GM21528 (cell line): ENCODE results near the gene DMD.
"Not testable (repeated sequence)": the region's sequence is repeated elsewhere in the genome, so short reads cannot be mapped to it uniquely, and the experiment has no call there.

Experiments used
- ATAC-seq: cut with Tn5 transposase; IDR thresholded peaks from one replicate; pipeline ENCODE4 v1.9.1; 2021; ENCODE audit warnings: mild to moderate bottlenecking, moderate library complexity; ENCODE audit not compliant: unreplicated experiment, low FRiP score

DMD gene

DNA sequence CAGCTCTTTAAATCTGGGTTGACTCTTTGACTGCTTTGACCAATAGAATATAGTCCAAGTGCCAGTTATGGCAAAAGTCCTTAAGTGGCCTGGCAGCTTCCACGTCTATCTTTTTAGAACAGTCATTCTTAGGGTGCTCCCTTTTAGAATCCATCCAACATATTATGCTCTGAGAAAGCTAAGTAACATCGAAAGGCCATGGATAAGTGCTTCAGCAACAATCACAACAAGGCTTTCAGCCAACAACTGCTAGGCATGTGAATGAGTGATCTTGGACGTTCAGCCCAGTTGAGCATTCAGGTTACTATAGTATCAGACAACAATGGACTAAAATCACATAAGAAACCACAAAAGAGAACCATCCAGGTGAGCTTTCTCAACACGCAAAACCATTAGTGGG, 818.7 kb downstream of the DMD start:
- ATAC-seq, result no peak

DNA sequence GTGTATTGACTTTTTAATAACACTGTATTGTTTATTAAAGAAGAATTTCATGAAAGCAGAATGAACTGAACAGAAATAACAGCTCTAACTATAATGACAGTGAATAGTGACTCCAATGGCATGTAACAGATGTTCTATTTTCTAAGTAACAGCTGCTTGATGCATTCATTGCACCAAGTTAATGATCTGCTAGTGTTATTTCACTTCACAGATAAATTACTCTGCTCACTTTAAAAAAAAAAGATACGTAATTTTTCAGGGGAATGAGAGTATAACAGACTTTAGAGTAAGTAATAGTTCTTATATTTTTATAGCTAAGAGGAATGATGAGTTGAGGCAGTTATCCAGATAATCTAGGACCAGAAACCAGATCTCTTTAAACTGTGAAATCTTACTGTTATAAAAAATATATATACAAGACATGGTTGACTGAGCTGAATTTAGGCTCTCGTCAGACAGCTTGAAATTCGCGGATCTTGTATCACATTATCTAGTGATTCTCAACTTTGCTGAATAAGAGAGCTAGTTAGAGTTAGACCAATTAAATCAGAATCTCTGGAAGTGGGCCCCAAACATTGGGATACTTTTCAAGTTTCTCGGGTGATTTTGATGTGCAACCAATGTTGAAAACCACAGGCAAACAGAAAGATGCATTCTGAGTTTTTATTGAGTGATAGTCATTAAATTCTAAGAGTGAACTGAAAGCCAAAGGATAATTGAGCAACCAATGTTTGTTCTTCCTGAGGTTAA, 840.7 kb downstream of the DMD start:
- ATAC-seq, result no peak

DNA sequence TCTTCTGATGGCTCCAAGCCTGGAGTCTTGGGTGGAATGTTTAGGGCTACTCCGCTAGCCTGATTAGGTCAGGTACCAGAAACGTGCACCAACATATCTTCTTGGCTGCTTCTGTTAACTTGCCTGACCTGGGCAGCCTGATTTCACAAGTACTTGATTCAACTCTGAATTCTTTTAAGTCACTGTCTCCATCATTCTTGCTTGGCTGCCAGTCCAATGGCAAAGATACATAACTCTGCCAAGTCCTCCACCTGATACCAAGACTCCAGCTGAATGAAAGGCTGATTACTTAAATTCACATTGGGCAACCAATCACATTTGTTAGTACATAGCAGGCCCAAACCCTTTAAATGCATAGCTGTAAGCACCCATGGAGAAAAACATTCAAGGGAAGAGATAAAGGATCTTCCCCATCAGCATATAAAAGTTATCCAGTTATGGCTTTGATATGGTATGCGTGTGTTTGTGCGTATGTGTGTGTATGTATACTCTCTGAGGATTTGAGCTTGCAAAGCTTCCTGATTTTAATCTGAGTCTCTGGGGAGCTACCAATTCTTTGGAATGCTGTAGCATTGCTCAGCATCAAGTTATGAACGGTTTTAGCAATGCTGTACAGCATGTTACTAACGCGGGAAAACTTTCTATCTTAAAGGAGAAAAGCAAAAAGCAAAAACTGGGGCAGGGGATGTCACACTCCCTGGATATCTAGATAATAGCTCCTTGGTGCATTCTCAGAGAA, 917.2 kb downstream of the DMD start:
- ATAC-seq, result no peak

DNA sequence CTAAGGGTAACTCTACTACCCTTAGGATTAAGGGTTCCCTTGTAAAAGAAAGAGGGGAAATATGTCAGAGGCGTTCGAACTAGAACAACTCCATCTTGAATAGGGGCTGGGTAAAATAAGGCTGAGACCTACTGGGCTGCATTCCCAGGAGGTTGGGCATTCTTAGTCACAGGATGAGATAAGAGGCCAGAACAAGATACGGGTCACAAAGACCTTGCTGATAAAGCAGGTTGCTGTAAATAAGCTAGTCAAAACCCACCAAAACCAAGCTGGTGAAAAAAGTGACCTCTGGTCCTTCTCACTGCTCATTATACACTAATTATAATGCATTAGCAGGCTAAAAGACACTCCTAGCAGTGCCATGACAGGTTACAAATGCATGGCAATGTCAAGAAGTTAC, 922.0 kb downstream of the DMD start:
- no peak for ATAC-seq

DNA sequence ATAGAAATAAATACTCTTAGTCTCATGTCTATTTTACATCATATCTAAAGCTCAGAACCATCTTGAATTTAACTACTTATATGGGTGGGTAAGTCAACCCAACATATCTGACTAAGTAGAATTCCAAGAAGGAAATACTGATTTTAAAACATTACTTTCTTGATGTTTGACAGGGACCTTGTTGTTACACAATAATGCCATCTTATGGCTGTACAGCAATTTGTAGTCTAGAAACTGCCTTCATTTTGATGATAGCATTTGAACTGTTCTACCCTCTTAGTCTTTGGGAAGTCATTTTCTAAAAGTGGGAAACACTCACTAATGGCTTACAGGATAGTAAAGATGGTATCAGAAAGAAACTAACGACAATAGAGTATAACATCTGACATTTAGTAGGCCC, 929.5 kb downstream of the DMD start:
- no peak for ATAC-seq

DNA sequence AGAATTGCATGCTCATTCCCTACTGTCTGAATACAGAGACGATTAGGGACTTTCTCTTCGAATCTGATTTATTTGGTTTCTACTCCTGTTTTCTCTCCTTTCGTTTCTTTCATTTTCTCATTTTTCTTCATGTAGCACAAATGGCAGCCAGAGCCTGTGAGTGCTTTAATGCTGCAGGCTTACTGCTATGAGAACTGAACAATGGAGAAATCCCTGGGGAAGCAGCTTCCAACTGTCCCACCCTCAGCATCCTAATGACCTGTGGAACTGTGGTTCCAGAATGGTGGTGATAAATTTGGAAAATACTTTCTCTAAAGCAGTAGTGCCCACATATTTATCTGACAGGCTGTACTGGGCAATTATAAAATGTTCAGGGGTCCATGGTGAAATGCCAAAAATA, 930.4 kb downstream of the DMD start:
- no peak for ATAC-seq

DNA sequence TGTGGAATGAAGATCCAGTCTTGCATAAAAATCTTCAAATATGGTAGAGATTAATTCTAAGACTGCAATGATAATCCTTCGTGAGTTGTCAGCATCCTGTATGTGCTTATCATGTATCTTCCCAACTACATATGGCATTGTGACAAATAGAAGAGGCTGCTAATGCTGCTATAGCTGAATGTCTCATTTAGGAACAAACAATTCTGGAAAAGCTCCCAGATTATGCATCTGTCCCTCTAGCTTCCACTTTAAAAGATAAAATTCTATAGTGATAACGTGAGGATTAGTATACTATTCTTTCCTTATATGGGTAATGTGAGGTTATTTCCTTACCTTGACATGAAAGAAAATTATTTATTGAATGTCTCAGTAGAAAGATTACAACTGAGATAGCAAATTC, 930.9 kb downstream of the DMD start:
- ATAC-seq, result no peak

DNA sequence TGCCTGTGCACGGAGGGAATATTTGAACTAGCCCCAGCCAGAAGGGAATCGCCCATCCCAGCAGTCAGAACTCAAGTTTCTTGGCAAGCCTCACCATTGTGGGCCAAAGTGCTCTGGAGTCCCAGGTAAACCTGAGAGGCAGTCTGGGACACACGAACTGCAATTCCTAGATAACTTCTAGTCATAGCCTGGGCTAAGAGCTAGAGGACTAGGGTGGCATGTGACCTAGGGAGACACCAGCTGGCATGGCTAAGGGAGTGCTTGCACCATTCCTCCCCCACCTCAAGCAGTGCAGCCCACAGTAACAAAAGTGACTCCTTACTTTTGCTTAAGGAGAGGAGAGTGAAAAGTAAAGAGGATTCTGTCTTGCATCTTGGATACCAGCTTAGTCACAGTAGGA, 935.2 kb downstream of the DMD start:
- ATAC-seq, result no peak

DNA sequence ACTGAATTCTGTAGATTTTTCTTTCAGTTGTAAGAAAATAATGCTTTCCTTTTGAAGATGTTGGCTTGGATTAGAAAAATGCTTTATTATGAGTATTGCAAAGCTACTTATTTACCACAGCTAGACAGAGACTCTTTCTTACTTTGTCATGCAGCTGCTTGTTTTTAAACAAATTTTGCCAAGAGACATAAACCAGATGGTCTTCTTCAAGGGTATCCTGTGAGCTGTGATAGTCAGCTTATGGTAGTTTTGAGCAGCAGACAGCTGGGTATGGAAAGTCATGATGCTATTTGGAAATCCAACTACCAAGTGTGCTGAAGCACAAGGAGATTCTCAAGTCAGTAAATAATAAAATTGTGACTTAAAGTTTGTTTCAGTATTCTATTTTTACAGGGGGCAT, 941.5 kb downstream of the DMD start:
- no peak for ATAC-seq

DNA sequence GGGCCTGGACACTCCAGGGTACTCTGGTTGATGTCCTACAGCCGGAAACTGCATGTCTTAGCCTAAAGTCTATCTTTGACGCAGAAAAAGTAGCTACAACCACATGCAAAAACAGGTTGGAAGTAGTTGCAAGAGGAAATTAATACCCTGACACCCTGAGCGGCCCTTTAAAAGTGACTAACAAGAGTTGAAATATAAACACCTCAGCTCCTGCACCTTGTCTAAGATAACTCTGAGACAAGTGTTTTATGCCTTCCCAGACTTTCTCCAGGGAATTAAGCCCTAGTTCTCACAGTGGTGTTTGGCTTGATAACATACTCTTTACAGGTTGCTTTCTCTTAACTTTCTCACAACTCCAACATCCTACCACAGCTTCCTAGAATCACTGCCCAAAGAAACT, 943.1 kb downstream of the DMD start:
- no peak for ATAC-seq

DNA sequence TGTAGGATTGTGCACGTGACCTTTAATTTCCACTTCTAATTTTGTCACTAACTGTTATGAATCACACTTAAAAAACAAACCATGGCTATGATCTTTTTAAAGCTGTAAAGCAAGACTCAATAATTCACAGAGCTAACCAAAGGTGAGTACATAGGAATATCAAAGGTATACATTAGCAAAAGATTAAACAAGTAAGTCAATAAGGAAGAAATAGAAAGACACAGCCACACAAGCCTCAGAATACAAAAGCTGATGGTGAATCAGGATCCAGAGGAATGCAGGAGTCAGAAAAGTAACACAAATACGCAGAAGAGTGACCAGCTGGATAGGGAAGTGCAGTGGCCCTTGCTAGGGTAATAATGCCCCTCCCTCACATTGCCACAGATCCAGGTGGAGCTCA, 943.6 kb downstream of the DMD start:
- no peak for ATAC-seq

DNA sequence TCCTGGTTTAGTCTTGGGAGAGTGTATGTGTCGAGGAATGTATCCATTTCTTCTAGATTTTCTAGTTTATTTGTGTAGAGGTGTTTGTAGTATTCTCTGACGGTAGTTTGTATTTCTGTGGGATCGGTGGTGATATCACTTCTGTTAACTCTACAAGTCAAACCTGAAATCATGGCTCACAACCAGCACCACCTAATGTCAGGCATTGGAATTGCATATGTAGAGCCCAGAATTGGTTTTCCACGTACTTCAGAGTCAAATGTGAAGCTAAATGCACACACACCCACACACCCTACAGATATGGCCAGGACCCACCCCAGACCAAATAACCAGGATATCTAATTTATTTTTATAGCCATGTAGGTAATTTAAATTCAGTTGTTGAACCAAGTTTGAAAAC, 964.7 kb downstream of the DMD start:
- ATAC-seq, result not testable (repeated sequence)

DNA sequence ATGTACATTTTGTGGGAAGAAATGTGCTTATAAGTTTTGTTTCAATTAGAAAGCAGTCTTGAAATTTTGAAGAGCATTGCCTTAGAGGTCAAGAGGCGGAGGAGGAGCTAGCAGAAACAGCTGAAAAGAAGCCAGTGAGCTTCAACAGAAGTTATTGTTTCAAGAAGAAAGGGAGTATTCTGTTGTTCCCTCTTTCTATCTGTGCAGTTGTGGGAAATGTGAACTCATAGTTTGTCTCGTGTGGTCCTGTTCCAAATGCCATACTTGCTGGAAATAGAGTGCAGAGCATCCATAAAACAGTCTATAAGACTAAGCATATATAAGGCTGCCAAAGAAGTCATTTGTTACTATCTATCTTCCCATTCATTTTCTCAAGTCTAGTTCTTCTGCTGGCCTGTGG, 1015.7 kb downstream of the DMD start:
- ATAC-seq, result no peak

DNA sequence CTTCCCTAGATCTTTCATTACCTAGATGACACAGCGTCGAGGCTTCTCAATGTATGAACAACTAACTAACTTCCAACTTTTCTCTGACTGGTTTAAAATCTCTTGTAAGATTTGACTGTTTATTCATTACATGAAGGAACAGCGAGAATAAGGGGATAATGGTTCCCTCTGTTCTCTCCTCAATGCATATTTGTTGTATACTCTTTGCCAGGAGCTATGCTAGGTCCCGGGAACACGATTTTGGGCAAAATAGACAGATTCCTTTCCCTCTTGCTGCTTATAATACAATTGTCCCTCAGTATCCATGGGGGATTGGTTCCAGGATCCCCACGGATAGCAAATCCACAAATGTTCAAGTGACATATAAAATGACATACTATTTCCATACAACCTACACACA, 1020.0 kb downstream of the DMD start:
- ATAC-seq, result no peak

DNA sequence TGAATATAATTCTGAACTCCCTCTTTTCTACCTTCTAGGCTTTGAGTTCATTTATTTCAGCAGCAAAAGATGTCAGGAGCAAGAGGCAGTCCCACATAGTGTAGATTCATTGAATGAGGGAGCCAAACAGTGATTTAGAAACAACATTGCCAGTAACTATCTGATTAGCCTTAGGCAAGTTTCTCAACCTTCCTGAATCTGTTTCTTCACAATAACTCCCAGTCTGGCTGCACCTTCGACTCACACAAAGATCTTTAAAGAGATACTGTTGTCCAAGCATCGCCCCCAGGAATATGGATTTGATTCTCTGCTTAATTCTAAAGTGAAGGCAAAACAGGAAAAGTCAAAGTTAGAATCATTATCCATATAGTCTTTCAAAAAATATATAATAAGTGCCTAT, 1026.2 kb downstream of the DMD start:
- no peak for ATAC-seq

DNA sequence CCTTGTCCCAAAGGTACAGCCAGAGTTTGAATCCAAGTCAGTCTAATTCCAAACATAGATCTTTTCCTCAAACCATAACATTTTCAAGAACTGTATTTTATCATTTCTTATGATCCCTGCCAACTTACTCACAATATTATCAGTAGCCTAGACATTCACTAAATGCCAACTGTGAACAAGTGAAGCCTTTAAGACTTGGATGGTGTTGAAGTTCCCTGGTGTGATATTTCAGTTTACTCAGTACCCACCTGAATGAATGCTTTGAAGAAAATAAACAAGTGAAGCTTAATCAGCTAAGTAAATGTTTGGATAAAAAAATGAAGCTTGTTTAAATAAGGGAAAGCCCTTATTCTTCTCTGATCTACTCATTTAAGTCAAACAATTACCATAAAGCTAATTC, 1028.3 kb downstream of the DMD start:
- no peak for ATAC-seq

DNA sequence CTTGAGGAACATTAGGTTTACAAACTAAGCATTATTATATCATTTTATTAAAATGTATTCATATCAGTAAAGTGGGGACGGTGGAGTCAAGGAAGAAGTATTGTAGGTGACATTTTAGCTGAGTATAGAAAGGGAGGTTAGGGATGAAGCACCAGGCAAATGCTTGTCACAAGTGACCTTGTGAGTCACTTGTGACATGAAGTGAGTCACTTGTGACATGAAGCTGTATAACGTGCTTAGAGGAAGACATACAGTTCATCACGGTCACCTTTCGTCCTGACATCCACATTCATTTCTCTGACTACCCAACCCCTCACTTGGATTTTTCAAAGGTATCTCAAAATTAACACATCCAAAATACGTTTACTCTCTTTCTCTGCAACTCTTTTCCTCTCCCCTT, 1034.8 kb downstream of the DMD start:
- ATAC-seq, result no peak

DNA sequence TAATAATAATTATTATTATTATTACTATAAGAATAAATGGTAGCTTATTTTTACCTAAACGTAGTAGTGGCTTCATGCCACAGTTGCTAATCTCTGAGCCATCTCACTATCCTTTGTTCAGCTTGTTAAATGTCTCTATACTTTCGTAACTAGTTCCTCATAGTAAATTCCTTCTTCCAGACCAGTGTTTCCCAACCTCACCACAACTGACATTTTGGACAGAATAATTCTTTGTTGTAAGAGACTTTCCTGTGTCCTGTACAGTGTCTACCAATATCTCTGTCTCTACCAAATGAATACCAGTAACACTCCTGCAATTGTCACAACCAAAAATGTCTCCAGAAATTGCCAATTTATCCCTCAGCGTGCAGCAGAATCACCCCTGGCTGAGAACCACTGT, 1040.9 kb downstream of the DMD start:
- ATAC-seq, result no peak

DNA sequence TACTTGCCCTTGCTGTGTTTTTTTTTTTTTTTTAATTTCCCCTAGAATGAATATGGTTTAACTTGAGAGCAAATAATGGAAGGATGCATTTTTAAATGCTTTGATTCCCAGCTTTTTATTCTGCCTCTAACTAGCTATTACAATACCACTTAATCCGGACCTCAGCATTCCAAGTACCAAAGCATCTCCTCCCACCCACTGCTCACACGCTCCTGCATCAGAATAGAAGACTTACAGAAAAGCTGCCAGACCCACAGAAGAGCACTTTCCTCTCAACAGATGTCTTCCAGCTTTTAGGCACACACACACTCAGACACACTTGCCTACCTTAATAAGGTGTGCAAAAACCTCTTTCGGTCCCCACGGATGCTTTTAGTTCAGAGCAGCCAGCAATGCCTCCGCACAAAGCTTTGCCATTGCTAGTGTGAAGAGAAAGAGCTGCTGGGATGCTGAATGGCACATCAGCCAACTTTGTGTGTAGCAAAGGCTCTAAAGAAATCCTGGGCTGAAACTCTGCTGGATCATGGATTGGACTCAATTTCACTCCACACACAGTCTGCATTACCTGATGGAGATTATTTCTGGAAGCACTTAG, 1056.2 kb downstream of the DMD start:
- no peak for ATAC-seq

DNA sequence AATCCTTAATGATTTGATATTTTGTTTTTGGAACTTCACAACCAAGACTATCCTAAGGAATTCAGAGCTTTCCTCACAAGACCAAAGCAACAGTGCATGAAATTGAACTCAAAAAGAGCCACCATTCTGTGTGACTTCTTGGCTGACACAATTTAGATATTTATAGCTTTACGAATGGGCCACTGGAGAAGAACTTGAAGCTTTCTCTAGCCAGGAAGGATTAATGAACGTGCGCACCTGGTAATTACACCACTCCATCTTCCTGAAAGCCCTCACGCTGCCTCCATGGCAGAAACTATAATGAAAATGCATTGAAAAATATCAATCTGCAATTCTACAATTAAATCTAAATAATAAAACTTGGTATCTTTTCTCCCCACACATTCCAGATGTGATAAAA, 1057.8 kb downstream of the DMD start:
- ATAC-seq, result no peak

DNA sequence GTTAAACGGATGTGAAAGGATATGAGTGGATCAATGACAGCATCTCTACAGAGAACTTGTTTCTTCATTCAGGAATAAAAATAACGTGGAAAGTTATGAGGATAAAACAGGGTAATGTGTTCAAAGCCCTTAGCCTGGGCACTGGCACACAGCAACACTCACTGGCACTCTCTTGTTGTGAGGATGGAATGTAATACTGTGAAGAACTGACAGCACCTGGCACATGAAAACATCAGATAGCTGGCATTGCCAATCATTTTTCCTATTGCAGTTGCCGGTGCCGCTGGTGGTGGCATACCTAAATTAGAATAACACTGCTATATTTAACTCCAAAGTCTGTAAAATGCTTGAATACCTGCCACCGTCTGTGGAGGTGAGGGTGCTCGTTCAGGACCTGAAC, 1061.2 kb downstream of the DMD start:
- ATAC-seq, result no peak

DNA sequence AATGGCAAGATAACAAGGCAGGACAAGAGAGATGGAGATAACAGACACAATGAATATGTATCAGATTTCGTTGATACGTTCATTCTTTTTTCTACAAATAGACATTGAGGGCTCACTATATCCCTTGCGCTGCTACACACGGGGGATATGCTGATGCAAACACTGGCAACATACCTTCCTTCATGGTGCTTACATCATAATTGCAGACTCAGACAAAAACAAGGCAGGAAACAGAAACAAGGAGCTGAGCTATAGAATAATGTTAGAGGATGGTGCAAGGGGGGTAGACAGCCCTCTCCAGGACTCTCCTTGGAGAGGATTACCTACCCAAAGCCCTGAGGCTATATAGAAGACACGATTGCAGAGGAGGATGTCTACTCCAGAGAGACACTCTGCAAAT, 1069.5 kb downstream of the DMD start:
- ATAC-seq, result no peak
